GM12891 (cell line): ENCODE measurements around the gene DIP2C.

ENCODE experiments used
- PAX5 ChIP-seq: IDR thresholded peaks from 2 replicates; pipeline ENCODE4 v1.6.1; 2011; ENCODE audit warnings: low read length, moderate library complexity, mild to moderate bottlenecking; ENCODE audit not compliant: insufficient read depth, severe bottlenecking
- POLR2A ChIP-seq: IDR thresholded peaks from 2 replicates; pipeline ENCODE4 v1.6.1; 2011; ENCODE audit warnings: low read depth, low read length, control low read depth
- POLR2AphosphoS5 ChIP-seq: IDR thresholded peaks from 2 replicates; pipeline ENCODE4 v1.6.1; 2011; ENCODE audit warnings: low read depth, low read length, control low read depth
- SPI1 ChIP-seq: IDR thresholded peaks from 2 replicates; pipeline ENCODE4 v1.6.1; 2011; ENCODE audit warnings: low read depth, low read length, control low read depth
- TAF1 ChIP-seq: IDR thresholded peaks from 2 replicates; pipeline ENCODE4 v1.6.1; 2011; ENCODE audit warnings: low read depth, low read length, control low read depth

- TF ChIP-seq POLR2AphosphoS5 (no peak), POLR2A (no peak), TAF1 (no peak), PAX5 (no peak), SPI1 (no peak)
Measured at GRCh38 chr10:493391-494148, 195.9 kb downstream of the DIP2C start.
